PC-9 (cell line): ENCODE data around the gene ACOT2.

Source experiments
- EZH2 ChIP-seq: fragments of 200-600 bp; sonication (generic); IDR thresholded peaks from 2 replicates; pipeline ENCODE4 v1.8.0; 2017; ENCODE audit warnings: antibody characterized with exemption, low read depth
- TF ChIP-seq, protein P1 (sequence below): fragments of 200-600 bp; sonication (generic); conservative IDR thresholded peaks from 2 replicates; pipeline ENCODE4 v1.6.1; 2017; ENCODE audit warnings: mixed run types, antibody characterized with exemption, mild to moderate bottlenecking, moderate library complexity

DNA sequence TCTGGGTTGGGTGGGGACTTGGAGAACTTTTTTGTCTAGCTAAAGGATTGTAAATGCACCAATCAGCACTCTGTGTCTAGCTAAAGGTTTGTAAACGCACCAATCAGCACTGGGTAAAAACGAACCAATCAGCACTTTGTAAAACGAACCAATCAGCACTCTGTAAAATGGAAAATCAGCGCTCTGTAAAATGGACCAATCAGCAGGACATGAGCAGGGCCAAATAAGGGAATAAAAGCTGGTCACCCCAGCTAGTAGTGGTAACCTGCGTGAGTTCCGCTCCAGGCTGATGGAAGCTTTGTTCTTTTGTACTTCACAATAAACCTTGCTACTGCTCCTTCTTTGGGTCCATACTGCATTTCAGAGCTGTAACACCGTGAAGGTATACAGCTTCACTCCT, 1.7 kb upstream of the ACOT2 start:
- TF ChIP-seq, protein P1, sequence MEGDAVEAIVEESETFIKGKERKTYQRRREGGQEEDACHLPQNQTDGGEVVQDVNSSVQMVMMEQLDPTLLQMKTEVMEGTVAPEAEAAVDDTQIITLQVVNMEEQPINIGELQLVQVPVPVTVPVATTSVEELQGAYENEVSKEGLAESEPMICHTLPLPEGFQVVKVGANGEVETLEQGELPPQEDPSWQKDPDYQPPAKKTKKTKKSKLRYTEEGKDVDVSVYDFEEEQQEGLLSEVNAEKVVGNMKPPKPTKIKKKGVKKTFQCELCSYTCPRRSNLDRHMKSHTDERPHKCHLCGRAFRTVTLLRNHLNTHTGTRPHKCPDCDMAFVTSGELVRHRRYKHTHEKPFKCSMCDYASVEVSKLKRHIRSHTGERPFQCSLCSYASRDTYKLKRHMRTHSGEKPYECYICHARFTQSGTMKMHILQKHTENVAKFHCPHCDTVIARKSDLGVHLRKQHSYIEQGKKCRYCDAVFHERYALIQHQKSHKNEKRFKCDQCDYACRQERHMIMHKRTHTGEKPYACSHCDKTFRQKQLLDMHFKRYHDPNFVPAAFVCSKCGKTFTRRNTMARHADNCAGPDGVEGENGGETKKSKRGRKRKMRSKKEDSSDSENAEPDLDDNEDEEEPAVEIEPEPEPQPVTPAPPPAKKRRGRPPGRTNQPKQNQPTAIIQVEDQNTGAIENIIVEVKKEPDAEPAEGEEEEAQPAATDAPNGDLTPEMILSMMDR: no peak
- no peak for TF ChIP-seq EZH2
